GM18526 (cell line): Measurements from ENCODE around the gene AUTS2.

ENCODE experiments used
- POLR2A ChIP-seq: IDR thresholded peaks from 3 replicates; pipeline ENCODE4 v1.6.1; 2011; ENCODE audit not compliant: insufficient read length; ENCODE audit errors: extremely low read depth

AUTS2 gene

DNA sequence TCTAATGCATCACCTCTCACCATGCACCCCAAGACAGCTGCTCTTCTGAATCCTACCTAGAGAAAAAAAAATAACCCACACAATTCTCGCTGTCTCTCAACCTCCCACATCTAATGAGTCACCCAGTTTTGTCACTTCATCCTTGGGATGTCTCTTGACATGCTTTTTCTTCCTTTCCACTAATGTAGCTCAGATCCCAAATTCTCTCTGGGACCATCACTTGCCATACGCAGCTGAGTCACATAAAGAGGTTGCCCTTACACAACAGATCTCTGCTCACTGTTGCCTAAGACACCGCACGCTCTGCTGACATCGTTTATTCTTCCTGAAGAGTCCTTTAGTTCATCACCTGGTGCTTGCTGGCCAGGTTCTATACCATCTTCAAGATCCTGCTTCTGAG is 927.7 kb downstream of the AUTS2 start:
- TF ChIP-seq POLR2A: no peak

DNA sequence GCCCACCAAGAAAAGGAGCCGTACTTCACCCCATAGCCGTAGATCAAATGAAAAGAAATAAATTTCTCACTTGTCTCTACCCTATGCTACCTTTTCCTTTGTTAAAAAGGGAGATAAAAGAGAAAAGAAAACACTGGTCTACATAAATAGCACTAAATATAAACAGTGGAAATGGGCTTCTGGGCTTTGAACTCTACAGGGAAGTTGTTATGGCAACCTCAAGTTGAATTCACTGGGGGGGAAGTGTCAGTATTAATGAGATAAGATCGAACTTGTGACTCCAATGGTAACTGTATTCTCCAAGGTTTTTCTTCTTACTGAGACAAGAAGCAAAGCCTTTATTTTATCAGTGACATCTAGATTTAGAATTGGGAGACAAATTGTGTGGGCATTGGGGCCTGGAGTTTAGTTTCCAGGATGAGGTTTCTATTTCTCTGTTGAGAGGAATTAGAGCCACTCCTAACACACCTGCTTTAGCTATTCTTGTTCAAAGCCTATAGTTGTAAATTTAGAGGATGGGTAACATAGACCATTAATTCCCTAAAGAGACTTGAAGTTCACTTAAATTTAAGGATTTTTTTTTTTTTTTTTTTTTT is 929.3 kb downstream of the AUTS2 start:
- no peak for TF ChIP-seq POLR2A

DNA sequence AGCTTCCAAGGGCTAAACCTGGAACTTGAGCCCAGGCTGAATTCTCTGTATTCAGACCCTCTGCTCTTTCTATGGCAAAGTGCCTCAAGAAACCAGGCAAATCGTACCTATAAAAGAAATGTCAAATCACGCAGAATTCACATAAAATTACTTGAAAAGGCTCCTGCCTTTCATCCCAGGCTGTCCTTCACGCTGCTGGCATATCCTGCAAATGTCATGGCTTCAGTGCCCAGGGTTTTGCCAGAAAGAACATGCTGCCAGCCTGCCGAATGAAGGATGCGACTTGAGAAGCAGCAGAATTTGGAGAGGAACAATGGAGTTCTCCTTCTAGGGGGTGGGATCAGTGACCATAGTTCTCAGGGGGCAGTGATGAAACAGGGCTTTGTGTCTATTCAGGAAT is 931.2 kb downstream of the AUTS2 start:
- no peak for TF ChIP-seq POLR2A

DNA sequence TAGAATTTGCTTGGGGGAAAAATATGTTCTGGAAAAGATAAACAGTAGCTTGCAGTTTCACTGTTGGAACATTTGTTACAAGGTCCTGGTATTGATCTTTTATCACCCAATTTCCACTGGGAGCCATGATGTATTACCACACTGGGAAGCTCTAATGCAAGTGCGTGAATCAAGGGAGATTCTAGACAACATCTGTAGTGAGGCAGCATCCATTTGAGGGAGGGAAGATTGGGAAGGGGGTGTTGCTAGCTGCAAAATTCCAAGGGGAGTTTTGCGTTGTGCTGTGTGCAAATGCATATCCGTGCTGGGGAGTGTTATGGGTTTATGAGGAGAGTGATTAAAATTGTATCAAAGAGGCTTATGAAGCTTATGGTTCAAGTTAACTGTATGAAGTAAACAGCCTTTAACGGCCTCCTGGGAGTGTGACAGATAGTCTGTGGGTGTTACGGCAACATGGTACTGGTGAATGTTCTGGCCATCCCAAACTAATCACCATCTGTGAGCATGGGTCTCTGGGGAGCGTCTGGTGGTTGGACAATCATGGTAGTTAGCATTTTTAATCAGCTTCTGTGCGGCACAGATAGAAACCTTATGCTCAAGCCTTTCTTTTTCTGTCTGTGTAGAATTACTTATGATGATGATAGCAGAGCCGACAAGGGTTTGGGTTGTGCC is 931.8 kb downstream of the AUTS2 start:
- no peak for TF ChIP-seq POLR2A

DNA sequence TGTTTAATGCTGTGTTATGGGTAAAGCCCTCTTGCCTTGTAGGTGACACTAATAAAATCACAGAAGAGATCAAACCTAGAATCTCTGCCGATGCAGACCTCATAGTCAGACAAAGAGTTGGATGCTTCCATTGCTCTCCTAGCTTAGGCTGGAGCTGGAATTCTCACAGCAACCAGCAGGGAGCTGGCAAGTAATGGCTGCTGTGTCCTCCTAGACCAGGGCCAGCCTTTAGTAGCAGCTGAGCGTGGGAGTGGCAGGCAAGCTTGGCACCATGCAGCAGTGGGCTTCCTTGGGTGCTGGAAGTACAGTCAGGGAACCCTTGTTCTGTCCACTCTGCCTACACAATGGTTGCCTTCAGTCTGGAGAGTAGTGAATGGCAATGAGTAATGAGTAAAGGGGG is 935.3 kb downstream of the AUTS2 start:
- TF ChIP-seq POLR2A: no peak

DNA sequence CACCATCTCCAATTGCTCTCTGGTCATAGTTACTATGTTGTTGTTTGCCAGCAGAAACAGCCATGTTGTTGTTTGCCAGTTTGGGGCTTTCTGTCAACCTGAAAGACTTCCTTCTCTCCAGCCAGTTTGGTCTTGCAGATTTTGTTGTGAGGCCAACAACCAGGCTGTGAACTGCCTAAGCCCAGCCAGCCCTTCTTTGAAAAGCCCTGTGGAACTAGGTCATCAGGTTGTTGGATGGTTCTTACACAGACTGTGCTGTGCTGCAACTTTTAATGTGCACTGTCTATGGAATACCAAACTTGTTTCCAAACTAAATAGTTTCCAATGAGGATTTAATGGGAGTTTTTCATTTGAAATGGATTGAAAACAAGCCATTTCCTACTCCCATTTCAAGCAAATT is 940.9 kb downstream of the AUTS2 start:
- no peak for TF ChIP-seq POLR2A

DNA sequence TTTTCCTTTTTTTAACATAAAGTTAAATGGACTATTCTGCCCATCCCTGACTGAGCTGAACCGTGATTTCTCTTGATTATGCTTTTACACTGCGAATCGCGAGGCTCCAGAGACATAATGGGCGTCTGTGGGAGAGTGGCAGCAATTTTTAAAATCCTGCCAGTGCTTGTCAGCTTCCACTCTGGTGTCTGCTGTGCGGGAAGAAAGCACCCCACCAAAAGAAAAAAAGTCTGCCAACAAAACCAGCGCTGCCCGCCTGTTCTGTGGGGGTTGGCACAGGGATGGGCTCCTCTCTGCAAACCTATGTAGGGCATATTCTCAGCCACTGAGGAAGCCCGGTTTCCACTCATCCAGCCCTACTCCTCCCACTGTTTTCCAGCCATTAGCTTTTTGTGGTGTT is 941.3 kb downstream of the AUTS2 start:
- TF ChIP-seq POLR2A: no peak

DNA sequence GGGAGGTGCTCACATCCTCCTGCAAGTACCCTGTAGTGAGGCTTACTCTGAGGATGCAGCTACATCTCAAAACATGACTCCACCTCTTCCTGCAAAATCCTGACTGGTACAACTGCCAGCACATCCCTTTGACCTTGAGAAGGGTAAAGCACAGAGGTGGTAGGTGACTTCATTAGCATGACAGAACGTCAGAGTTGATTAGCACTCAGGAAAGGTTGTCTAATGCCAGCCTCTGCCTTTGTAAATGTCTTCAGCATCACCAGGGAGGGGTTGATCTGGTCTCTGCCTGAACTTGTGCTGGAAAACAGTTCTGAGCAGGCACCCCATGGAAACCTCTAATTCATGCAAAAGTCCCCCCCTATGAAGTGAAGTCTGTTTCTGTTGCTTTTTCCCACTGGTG is 942.4 kb downstream of the AUTS2 start:
- no peak for TF ChIP-seq POLR2A

DNA sequence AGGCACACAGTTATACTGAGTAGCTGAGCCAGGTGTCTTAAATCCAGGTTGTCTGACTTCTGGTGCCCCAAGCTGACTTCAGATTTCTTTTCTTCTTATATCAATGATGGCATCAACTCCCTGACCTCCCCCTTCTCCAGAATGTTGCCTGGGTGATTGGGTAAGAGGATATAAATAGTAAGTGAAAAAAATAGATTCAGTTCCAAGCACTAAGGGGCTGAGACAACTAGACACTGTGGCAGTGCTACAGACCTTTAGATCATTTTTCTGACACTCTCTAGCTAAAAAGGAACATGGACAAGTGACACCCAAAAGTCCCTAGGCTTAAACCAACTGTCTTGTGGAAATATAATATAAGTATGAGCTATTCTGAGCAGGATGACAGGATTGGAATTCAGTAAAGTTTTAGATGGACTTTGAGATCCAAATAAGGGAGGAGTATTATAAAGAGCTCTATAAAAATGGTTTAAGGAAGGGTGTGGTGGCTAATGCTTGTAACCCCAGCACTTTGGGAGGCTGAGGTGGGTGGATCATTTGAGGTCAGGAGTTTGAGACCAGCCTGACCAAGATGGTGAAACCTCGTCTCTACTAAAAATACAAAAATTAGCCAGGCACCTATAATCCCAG is 944.6 kb downstream of the AUTS2 start:
- TF ChIP-seq POLR2A: no peak

DNA sequence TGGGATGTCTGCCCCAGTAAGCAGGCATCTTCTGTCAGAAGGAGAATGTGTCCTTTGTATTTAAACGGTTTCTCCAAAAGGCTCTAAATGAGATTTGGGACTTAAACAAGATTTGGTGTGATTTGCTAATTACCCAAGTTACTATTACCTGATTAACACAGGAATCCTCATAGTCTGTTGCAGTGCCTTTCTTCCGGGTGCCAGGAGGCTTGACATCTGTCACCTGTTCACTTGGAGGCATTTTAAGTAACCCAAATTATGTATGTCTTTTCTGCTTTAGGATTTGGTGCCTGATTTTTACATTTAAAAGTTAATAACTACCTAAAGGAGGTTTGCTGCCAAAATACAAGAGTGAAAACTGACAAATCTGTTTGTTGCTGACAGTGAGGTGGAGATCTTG is 945.7 kb downstream of the AUTS2 start:
- TF ChIP-seq POLR2A: no peak

DNA sequence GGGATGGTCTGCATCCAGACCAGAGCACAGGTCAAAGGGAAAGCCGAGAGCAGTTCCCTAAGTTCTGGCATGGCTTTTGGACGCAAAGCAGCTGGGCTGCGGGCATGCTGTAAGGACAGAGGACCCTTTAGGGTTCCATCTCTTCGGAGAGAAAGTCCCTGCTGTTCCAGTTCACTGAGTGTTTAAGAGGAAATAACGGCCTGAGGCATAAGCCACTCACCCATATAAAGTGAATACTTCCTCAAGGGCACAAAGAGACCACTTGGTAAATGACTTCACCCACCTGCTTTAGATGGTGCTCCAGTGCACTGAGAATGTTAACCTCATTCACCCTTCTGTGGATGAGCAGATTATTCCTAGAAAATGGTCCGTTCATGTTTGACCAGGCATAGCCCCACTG is 946.9 kb downstream of the AUTS2 start:
- TF ChIP-seq POLR2A: no peak

DNA sequence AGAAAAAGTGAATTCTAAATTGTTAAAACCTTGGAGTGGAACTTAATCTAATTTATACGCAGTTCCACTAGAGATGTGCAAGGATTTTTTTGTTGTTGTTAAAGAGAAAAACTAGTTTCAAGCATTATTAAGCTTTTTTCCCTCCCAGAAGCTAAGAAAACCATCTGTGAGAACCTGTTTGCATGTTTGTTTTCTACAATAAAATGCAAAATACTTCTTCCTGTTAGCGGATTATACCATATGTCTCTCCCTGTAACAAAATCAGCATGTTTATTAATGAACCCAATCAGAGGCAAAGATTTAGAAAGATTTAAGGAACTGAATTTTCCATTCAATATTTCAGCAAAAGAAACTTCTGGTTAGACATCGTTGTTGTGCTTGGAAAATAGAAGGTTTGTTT is 953.9 kb downstream of the AUTS2 start:
- TF ChIP-seq POLR2A: no peak

DNA sequence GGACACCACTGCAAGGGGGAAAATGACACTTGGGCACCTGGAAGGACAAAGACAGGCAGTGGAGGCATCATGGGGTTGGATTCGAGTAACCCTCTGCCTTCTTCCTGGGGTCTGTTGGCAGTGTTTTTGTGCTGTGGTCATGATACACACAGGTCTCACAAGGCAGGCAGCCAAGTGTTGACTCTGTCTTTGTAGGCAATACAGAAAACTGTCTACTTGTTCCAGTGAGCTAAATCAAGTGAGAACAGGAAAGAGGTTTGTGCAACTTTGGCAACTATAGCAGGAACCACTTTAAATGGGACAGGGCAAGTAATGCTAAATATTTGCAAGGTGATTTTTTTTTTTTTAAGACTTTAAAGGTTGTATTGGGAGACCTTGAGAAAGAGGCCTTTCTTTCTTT is 955.1 kb downstream of the AUTS2 start:
- no peak for TF ChIP-seq POLR2A

DNA sequence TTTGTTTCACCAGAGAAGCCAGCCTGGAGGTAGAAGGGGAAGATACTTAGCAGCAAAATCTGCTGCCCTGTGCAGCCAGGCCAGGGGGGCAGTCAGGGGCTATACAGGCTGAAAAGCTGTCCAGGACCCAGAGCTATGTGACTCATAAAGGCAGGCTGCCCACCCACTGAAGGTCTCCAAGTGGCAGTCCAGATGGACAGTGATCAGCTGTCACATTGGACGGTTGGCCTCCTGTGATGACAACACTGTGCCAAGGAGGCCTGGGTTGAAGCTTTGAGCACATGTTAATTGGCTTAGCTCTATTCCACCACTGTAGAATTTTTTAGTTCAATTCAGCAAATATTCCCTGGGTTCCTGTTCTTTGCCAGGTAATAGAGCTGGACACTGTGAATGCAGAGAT is 956.4 kb downstream of the AUTS2 start:
- no peak for TF ChIP-seq POLR2A

DNA sequence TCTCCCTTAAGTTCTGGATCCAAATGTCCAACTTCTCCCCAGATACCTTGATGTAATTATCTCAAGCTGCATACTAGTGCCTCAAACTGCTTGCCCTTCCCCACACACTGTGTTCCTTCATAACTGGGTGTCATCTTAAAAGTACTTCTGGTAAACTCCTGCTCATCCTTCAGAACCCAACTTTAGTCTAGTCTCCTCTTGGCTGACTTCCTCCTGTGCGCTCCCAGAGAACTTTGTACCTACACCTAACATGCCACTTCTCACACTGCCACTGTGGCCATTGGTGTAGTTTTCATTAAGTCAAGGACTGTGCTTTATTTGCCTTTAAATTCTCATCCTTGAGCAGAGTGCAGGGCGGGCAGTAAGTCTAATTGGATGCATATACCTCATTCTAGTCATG is 958.5 kb downstream of the AUTS2 start:
- TF ChIP-seq POLR2A: no peak

DNA sequence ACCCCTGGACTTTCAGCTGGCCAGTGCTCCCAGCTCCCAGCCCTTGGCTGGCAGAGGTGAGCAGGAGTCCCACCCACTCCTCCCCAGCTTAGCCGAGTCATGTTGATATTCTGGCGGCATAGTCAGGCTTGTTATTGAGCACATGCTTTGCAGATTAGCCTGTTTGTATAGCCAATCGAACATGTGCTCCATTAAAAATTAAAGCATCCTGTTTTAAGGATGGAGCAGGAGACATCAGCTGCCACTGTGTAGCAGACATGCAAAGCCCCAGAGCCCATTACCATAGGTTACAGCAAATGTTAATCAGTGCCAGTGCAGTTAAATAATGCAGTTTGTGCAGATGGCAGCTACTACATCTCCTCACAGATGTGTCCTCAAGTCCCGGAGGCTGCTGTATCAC is 959.1 kb downstream of the AUTS2 start:
- no peak for TF ChIP-seq POLR2A

DNA sequence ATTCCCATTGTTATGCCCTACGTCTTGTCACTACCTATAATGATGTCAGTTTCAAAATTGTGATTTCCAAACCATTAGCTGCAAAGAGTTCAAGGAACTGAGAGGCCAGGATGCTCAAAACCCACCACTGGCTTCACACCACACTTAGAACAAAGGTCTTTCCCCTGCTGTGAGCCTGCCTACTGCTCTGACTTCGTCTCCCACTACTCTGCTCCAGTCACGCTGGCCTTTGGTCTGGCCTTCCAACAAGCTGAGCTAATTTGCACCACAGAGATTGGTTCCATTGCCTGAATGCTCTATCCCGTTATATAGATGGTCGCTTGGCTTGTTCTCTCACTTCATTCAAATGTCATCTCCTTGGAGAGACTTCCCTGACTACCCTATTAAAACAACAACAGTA is 961.5 kb downstream of the AUTS2 start:
- TF ChIP-seq POLR2A: no peak

DNA sequence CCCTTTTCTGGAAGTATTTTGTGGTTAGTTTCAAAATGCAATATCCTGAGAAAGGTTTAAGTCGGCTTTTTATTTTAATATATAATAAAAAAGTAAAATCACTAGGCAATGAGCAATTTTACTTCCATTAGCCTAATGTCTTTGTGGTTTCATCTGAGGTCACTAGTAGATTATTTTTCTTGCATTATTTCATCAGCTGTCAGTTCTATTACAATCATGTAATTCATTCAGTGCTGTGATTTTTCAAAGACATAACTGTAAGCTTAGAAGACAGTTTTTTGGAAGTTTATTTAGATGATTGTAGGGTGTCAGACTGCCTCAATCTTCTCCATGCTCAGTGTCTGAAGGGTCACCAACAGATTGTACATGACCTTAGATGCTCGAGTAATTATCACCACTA is 965.7 kb downstream of the AUTS2 start:
- no peak for TF ChIP-seq POLR2A
